Left ventricle myocardium inferior (tissue), 1 donor: ENCODE data around the gene ABHD11. TPM values are rescaled to one million over a fixed set of nuclear protein-coding genes. Genes with fewer than 3 reads are reported as not detected.
A peak's percentile ranks its signal among the peaks of the same experiment; 100 is the strongest.
"Not testable (repeated sequence)": the region's sequence is repeated elsewhere in the genome, so short reads cannot be mapped to it uniquely, and the experiment has no call there.

Experiments used
- DNase-seq: peaks from one replicate; pipeline ENCODE4 v3.0.0-alpha.2; 2020
- H3K27ac ChIP-seq: fragments of 200-600 bp; replicated peaks from 2 replicates; pipeline ENCODE4 v1.8.0; 2021
- H3K27me3 ChIP-seq: fragments of 200-600 bp; 2 replicates; pipeline ENCODE4 v1.8.0; 2021; ENCODE audit warnings: low read depth
- H3K36me3 ChIP-seq: fragments of 200-600 bp; 2 replicates; pipeline ENCODE4 v1.8.0; 2021
- H3K4me1 ChIP-seq: fragments of 200-600 bp; 2 replicates; pipeline ENCODE4 v1.8.0; 2021
- H3K4me3 ChIP-seq: fragments of 200-600 bp; 2 replicates; pipeline ENCODE4 v1.8.0; 2021; ENCODE audit warnings: mild to moderate bottlenecking, moderate library complexity
- H3K9me3 ChIP-seq: fragments of 200-600 bp; replicated peaks from 2 replicates; pipeline ENCODE4 v1.8.0; 2021
- intact Hi-C: fragments of 100-400 bp; cut with micrococcal nuclease; formaldehyde crosslinking; loops from one replicate; pipeline ENCODE4 v1.11.0; 2022
- long read RNA-seq: library from polyadenylated mRNA; unstranded; transcript quantifications from one replicate; pipeline ENCODE4 v2.0.0, GENCODE V29; 2021
- total RNA-seq: library from RNA; stranded (reverse); fragmentation: NEBNext Ultra II Directional; extraction: Animal tissue kit (Norgen Biotek cat#: 25700); gene quantifications from one replicate; pipeline ENCODE4 v1.2.1, GENCODE V29; 2021
- TF ChIP-seq, protein P1 (sequence below): fragments of 200-600 bp; IDR thresholded peaks from 2 replicates; pipeline ENCODE4 v1.8.0; 2021; ENCODE audit warnings: antibody characterized with exemption, mild to moderate bottlenecking, borderline replicate concordance
- donor health status: DM: no; HTN: yes; CAD: no; lungs with severe emphysema.

Gene ABHD11, protein sequence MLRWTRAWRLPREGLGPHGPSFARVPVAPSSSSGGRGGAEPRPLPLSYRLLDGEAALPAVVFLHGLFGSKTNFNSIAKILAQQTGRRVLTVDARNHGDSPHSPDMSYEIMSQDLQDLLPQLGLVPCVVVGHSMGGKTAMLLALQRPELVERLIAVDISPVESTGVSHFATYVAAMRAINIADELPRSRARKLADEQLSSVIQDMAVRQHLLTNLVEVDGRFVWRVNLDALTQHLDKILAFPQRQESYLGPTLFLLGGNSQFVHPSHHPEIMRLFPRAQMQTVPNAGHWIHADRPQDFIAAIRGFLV
- total RNA-seq: 25.2 TPM
- long read RNA-seq, transcript ABHD11-207 (4 exons, 890 nt): minor isoform, 9 of 59 reads
- long read RNA-seq, transcript ABHD11-201 (6 exons, 1,483 nt): major isoform, 28 of 59 reads
- long read RNA-seq, transcript ABHD11-203 (5 exons, 812 nt): minor isoform, 6 of 59 reads
- long read RNA-seq, partial matches to known transcripts: 2 of 59 reads
- long read RNA-seq, other reads (novel, unspliced or antisense): 13 of 59 reads

- no peaks in the 10 kb centered on the region for H3K27me3 ChIP-seq
- no peaks in the 10 kb centered on the region for H3K9me3 ChIP-seq
- peaks cover 22% of the 10 kb centered on the region for H3K36me3 ChIP-seq
- H3K4me1 ChIP-seq: peaks cover 22% of the 10 kb centered on the region
- peak within 1 kb of the TSS; percentile 84 for H3K27ac ChIP-seq
- intact Hi-C loops: no loop called here
- TF ChIP-seq, protein P1, sequence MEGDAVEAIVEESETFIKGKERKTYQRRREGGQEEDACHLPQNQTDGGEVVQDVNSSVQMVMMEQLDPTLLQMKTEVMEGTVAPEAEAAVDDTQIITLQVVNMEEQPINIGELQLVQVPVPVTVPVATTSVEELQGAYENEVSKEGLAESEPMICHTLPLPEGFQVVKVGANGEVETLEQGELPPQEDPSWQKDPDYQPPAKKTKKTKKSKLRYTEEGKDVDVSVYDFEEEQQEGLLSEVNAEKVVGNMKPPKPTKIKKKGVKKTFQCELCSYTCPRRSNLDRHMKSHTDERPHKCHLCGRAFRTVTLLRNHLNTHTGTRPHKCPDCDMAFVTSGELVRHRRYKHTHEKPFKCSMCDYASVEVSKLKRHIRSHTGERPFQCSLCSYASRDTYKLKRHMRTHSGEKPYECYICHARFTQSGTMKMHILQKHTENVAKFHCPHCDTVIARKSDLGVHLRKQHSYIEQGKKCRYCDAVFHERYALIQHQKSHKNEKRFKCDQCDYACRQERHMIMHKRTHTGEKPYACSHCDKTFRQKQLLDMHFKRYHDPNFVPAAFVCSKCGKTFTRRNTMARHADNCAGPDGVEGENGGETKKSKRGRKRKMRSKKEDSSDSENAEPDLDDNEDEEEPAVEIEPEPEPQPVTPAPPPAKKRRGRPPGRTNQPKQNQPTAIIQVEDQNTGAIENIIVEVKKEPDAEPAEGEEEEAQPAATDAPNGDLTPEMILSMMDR: no peak
- H3K4me3 ChIP-seq: peak within 1 kb of the TSS; percentile 90
- peak; percentile 98 for DNase-seq
Measured at GRCh38 chr7:73738612-73739386, at the start of gene ABHD11. ABHD11 (minus strand) TSS chr7:73738802; CDS start chr7:73738770, 32 bp downstream.

DNA sequence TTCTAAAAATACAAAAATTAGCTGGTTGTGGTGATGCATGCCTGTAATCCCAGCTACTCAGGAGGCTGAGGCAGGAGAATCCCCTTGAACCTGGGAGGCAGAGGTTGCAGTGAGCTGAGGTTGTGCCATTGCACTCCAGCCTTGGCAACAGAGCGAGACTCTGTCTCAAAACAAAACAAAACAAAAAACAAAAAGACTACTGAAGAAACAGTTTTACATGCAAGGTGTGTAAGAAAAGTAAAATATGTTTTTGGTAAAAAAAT, 49.1 kb upstream of the ABHD11 start:
- H3K27ac ChIP-seq, H3K36me3 ChIP-seq, H3K4me1 ChIP-seq, intact Hi-C loops, DNase-seq, H3K4me3 ChIP-seq: not testable (repeated sequence)
- peaks cover 18% of the 10 kb centered on the region for H3K27me3 ChIP-seq
- peaks cover 12% of the 10 kb centered on the region for H3K9me3 ChIP-seq

- H3K4me1 ChIP-seq: no peaks in the 10 kb centered on the region
- TF ChIP-seq, protein P1: no peak
Measured at GRCh38 chr7:73786588-73786987, 48.0 kb upstream of the ABHD11 start.

DNA sequence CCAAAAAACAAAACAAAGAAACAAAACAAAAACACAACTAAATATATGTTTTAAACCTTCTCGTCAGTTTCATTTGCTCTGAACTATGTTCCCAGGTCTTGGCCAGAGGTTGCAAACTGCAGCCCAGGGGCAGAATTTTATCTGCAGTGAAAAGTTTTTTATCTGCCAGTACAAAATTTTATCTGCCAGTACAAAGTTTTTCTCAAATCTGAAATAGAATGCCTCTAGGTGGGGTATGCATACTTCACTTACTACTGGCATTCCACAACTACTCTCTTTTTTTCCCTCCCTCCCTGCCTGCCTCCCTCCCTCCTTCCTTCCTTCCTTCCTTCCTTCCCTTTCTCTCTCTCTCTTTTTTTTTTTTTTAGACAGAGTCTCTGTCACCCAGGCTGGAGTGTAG, 40.9 kb upstream of the ABHD11 start:
- H3K4me1 ChIP-seq: no peaks in the 10 kb centered on the region
- peaks cover 6% of the 10 kb centered on the region for H3K9me3 ChIP-seq
- intact Hi-C loops: no loop called here
- H3K27ac ChIP-seq: no peak overlapping the region
- peaks cover 33% of the 10 kb centered on the region for H3K27me3 ChIP-seq
- no peak for DNase-seq
- TF ChIP-seq, protein P1: no peak
- H3K4me3 ChIP-seq: no peak overlapping the region
- no peaks in the 10 kb centered on the region for H3K36me3 ChIP-seq

More at GRCh38 chr7:73786588-73786987, 48.0 kb upstream of the ABHD11 start:
- no peaks in the 10 kb centered on the region for H3K36me3 ChIP-seq
- no peak overlapping the region for H3K4me3 ChIP-seq
- peaks cover 18% of the 10 kb centered on the region for H3K9me3 ChIP-seq
- intact Hi-C loops: no loop called here
- no peak for DNase-seq
- H3K27me3 ChIP-seq: peaks cover 8% of the 10 kb centered on the region
- no peak overlapping the region for H3K27ac ChIP-seq

DNA sequence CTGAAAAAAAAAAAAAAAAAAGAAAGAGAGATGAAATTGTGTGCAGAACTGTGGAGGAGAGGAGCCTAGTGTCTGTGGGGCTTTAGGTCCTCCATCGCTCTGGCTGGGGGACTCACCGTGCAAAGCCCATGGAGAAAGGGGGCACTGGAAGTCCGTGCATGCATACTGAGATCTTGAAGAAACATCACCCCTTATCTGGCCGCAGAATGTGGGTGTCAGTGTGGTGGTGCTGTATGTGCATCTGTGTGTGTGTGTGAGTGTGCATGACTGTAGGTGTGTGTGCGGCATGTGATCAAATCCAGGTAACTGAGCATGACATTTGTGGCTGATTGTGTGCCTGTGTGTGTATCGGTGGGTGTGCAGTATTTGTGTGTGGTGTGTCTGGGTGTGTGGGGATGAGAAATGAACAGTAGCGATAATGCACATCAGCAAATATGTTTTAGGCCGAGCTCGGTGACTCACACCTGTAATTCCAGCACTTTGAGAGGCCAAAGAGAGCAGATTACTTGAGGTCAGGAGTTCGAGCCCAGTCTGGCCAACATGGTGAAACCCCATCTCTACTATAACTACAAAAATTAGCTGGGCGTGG, 40.3 kb upstream of the ABHD11 start:
- Histone ChIP-seq H3K36me3 (no peaks in the 10 kb centered on the region), H3K27me3 (peaks cover 39% of the 10 kb centered on the region), H3K27ac (no peak overlapping the region), H3K4me3 (no peak overlapping the region), H3K9me3 (peaks cover 6% of the 10 kb centered on the region), H3K4me1 (no peaks in the 10 kb centered on the region)
- TF ChIP-seq, protein P1: no peak
- intact Hi-C loops: no loop called here
- no peak for DNase-seq
